CD4-positive, alpha-beta T cell treated with Interleukin-4 for 1 hour (primary cell): ENCODE results near the gene RPL18.
A peak's percentile ranks its signal among the peaks of the same experiment; 100 is the strongest.
"Not testable (repeated sequence)": the region's sequence is repeated elsewhere in the genome, so short reads cannot be mapped to it uniquely, and the experiment has no call there.

Experiments used
- DNase-seq, 2 donors: peaks; one replicate each; pipeline ENCODE4 v3.0.0-alpha.2; 2020 to 2022

RPL18 gene

DNA sequence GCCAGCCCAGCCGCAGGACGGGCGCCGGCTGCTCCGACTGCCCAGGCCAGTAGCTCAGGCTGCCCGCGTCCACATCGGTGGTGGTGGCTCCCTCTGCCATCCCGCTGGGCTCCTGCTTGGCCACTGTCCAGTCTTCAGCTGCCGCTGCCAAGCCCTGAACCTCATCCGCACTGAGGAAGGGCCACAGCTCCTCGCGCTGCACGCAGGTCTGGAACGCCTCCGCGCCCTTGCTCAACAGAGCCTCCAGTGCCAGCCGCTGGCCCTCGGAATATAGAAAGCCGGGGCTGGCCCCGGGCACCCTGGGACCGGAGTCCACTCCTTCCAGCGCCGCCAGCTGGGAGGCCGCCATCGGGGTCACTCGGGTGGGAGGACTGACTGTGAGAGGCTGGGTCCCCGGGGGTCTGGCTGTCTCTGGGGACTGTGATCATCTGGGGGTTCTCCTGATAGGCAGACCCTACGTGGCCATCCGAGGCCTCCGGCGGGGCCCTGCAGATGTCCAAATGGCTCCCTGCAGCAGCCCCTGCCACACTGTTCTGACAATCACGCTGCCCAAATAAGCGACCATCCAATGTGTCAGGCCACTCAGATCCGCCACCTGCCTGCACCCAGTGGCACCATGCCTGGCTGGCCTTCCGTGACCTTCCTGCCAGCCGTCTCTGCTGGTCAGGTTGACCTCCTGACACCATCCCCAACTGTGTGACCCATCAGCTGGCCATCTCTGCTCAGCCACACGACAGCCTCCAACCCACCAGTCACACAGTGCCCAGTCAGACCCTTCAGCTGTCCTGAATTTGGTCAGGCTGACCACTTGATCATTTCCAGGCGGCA is 5.7 kb downstream of the RPL18 start:
- no peak for DNase-seq

DNA sequence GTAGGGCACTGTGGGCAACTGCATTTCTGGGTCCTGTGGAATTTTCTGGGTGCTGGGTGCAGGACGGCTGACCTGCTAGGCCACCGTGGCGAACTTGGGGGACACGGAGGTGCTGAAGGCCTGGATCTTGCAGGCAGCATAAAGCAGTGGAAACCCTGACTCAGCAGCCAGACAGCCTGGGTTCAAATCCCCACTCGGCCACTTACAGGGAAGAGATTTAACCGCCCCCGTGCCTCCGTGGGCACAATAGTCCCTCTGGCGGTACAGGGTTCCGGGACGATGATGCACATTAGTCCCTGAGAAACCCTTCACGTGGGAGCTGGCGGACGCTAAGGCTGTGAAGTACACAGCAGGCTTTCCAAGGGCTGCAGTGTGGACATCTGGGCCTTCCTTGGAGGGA is 7.1 kb downstream of the RPL18 start:
- no peak for DNase-seq

DNA sequence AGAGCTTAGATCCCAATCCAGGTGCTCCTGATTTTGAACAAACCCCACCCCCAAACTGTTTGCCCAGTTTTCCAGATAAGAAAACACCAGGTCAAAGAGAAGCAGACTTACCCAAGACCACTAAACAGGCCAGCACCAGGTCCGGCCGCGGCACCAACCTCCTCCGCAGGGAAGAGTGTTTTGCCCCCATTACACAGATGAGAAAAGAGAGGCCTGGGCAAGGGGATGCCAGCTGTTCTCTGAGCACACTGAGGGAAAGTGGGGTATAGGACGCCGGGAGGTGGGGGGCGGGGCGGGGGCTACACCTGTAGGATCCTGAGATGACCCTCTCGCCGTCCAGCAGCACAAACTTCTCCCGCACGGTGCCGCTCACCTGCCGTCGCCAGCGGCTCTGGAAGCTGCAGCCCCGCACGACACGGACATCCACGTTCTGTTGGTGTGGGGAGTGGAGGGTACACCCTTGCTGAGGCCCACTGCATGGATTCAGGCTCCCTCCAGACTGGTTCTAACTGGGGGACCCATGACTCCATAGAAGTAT is 9.3 kb downstream of the RPL18 start:
- no peak for DNase-seq

DNA sequence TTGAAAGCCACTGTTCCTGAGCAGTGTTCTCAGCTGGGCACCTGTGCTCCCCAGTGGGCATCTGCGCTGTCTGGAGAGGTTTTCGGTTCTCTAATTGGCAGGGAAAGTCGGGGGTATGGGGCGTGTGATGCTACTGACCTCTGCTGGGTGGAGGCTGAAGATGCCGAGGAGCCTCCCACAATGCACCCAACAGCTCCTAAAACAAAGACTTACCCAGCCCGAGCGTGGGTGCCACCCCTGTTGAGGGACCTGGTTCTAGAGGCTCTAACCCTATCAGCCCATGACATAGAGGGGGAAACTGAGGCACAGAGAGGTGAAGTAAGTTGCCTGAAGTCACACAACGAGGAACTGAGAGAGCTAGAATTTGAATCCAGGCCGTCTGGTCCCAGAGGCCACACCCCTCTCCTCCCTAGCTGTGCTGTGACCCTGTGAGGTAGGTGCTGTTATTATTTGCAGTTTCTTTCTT is 10.1 kb downstream of the RPL18 start:
- peak; percentile 72 to 73 for DNase-seq

DNA sequence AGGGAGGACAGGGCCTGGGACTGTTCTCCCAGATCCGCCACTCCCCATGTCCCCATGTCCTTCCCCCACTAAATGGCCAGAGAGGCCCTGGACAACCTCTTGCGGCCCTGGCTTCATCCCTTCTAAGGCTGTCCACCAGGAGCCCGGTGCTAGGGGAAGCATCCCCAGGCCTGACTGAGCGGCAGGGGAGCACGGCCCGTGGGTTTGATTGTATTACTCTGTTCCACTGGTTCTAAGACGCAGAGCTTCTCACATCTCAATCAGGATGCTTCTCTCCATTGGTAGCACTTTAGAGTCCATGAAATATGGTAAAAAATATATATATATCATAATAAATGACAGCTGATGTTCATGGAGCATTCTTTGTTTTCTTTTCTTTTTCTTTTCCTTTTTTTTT is 11.6 kb downstream of the RPL18 start:
- DNase-seq = no peak

DNA sequence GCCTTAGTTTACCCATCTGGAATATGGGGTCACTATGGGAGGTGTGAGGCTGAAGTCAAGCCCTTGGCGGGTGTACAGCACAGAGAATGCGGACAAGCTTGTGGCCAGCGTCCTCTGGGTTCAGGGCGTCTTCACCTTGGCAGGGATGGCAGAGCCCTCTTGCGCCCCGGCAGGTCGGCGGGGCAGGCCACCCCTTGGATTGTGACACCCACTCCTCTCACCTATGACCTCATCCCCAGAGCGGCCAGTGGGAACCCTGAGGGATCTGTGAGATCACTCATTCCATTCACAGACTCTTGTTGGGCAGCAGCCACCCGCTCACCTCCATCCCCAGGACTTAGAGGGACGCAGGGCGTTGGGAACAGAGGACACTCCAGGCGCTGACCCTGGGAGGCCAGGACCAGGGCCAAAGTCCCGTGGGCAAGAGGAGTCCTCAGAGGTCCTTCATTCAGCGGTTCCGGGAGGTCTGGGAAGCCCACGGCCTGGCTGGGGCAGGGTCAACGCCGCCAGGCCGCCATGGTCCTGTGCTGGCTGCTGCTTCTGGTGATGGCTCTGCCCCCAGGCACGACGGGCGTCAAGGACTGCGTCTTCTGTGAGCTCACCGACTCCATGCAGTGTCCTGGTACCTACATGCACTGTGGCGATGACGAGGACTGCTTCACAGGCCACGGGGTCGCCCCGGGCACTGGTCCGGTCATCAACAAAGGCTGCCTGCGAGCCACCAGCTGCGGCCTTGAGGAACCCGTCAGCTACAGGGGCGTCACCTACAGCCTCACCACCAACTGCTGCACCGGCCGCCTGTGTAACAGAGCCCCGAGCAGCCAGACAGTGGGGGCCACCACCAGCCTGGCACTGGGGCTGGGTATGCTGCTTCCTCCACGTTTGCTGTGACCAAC is 12.3 kb downstream of the RPL18 start, which contains the start of gene SPACA4:
Gene SPACA4 (plus strand): TSS at position 280 of the 896 bp plus-strand sequence. CDS start 237 bp downstream, at position 517.
- no peak for DNase-seq

DNA sequence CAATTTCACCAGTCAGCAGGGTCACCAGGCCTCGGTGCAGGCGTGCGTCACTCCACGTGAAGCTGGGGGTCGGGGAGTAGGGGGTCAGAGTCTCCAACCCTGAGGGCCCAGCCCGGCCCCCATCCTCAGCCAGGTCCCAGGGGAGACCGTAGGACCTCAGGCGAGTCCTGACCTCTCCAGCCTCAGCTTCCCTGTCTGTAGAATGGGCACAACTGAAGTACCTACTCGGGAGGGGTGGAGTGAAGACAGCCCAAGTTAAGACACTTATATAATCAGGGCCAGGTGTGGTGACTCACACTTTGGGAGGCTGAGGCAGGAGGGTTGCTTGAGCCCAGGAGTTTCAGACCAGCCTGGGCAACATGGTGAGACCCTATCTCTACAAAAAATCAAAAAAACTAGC is 15.1 kb downstream of the RPL18 start:
- no peak for DNase-seq

DNA sequence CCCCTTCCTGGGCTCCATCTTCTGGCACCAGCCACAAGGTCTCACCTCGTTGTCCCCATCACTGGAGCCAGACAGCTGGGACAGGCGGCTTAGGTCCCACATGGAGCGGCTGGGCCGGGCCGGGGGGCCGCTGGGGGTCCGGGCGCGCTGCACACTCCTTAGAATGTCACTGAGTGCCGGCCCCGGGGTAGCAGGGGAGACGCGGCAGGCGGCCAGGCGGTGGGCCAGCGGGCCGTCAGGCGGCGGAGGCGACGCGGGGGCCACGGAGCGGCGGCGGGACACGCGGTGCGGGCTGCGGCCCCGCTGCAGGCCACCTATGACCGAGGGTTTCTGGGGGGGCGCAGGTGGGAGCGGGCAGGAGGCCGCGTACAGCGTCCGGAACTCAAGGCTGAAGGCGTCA is 15.5 kb downstream of the RPL18 start:
- no peak for DNase-seq

DNA sequence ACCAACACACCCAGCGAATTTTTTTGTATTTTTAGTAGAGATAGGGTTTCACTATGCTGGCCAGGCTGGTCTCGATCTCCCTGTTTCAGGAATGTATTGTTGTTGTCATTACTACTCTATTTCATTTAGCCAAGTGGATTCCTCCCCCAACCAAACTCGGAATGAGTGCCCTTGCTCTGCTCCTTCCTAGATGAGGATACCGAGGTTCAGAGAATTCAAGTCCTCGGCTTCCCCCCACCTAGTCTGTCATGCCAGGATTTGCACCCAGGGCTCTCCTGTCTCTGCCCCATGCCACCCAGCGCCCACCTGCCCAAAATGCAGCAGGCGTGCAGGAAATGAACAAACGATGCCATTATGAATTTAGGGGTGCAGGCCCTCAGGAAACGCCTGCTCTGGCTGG is 16.0 kb downstream of the RPL18 start:
- DNase-seq = no peak

DNA sequence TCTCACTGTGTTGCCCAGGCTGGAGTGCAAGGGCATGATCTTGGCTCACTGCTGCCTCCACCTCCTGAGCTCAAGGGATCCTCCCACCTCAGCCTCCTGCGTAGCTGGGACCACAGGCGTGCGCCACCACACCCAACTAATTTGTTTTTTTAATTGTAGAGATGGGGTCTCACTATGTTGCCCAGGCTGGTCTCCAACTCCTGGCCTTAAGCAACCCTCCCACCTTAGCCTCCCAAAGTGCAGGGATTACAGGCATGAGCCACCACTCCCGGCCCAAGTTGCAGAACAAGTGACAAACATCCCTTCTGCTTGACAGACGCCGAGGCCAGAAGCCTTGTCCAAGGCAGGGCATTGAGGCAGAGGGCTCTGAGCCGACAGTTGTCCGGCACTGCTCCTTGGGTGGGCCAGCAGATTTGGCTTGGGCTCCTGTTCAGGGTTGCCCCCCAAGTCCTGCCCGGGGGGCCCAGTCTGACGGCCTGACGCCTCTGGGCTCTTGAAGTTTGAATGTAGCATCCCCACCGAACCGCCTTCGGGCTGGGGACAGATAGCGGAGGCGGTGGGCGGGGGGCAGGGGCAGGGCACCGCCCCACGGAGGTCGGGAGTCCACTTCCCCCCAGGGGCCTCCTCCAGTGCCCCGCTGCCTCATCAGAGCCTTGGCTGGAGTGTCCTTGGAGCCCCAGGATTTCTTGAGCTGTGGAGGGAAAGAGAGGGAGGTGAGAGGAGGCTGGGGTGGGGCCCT is 18.1 kb downstream of the RPL18 start:
- DNase-seq = no peak

DNA sequence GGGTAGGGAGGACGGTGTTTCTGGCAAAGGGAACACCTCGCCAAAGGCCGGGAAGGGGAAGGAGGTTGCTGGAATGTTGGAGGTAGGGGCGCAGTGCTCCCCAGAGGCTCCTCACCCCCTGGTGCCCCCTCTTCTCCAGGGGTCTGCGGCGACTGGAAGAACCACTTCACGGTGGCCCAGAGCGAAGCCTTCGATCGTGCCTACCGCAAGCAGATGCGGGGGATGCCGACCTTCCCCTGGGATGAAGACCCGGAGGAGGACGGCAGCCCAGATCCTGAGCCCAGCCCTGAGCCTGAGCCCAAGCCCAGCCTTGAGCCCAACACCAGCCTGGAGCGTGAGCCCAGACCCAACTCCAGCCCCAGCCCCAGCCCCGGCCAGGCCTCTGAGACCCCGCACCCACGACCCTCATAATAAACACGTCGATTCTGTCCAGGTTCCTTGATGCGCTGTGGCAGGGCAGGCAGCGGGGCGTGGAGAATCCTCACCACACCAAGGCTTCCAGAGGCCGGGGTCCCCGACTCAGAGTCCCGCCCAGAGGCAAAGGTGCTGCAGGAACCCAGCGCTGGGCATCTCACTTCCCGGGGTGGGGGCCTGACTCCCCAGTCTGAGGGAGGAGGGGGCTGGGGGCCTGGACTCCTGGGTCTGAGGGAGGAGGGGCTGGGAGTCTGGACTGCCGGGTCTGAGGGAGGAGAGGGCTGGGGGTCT is 19.8 kb downstream of the RPL18 start:
- DNase-seq = no peak

DNA sequence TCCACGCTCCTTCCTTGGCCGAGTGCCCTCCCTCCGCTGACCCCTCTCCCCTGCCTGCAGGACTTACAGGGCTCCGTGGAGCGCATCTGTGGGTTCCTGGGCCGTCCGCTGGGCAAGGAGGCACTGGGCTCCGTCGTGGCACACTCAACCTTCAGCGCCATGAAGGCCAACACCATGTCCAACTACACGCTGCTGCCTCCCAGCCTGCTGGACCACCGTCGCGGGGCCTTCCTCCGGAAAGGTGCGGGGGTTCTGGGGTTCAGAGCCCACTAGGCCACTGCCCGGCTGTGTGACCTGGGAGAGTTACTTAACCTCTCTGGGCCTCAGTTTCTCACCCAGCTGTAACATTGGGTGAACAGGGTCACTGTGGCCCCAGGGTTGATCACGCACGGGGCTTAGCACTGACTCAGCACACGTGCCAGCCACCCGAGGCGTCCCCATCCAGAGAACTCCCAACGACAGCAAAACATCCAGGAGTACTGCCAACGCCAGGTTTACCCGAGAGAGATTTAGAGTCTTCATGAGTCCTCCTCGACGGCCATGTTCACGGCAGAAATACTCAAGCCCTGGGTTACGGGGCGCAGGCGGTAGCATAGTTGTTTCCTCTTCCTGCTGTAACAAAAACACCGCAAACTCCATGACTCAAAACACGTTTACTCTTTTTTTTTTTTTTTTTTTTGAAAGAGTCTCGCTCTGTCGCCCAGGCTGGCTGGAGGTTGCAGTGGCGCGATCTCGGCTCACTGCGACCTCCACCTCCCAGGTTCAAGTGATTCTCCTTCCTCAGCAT is 22.1 kb downstream of the RPL18 start:
- DNase-seq = peak; percentile 47 to 68

DNA sequence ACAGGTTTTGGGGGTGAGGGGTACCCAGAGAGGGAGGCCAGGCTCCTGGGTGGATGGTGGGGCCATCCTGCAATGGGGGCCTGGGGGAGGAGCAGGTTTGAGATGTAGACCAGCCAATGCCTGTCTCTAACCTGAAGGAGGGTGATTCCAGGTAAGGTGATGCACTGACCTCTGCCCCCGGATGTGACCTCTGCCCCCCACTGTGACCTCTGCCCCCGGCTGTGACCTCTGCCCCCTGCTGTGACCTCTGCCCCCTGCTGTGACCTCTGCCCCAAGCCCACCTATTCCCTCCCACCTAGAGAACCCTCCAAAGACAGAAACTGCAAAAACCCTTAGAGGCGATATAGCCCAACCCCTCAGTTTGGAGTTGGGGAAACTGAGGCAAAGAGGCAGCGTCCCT is 22.7 kb downstream of the RPL18 start:
- no peak for DNase-seq

DNA sequence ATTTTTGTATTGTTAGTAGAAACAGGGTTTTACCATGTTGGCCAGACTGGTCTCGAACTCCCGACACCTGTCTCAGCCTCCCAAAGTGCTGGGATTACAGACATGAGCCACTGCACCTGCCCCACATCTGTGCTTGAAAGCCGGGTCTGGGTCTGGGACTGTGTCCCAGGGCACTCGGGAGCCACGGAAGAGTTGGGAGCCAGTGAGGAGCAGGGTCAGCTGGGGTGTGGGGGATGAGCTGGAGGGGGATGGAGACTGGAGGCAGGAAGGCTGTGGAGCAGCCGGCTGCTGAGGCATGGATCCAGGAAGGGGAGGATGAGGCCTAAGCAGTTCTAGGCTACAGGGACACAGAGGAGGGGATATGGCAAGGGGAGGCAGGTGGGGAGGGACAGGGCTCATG is 23.1 kb downstream of the RPL18 start:
- no peak for DNase-seq

DNA sequence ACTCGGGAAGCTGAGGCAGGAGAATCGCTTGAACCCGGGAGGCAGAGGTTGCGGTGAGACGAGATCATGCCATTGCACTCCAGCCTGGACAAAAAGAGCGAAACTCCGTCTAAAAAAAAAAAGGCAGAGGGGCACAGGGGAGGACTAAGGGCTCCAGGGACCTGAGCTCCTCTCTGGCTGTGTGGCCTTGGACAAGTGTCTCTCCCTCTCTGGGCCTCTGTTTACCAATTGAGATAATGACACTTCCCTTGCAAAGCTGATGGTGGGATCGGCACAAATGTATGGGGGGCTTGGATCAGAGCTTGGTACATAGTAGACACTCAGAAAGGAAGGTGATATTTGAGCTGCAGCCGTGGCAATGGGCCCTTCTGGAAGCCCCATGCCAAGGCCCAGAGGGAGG is 23.8 kb downstream of the RPL18 start:
- no peak for DNase-seq

DNA sequence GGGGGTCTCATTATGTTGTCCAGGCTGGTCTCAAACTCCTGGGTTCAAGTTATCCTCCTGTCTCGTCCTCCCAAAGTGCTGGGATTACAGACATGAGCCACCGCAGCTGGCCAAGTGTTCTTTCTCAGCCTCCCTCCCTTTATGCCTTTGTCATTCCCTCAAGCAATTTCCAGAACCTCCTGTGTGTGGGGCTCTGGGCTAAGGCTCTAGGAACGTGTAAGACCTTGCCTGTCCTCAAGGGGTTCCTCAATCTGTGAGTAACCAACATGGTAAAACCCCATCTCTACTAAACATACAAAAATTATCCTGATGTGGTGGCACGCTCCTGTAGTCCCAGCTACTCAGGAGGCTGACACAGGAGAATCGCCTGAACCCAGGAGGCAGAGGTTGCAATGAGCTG is 28.0 kb downstream of the RPL18 start:
- no peak for DNase-seq

DNA sequence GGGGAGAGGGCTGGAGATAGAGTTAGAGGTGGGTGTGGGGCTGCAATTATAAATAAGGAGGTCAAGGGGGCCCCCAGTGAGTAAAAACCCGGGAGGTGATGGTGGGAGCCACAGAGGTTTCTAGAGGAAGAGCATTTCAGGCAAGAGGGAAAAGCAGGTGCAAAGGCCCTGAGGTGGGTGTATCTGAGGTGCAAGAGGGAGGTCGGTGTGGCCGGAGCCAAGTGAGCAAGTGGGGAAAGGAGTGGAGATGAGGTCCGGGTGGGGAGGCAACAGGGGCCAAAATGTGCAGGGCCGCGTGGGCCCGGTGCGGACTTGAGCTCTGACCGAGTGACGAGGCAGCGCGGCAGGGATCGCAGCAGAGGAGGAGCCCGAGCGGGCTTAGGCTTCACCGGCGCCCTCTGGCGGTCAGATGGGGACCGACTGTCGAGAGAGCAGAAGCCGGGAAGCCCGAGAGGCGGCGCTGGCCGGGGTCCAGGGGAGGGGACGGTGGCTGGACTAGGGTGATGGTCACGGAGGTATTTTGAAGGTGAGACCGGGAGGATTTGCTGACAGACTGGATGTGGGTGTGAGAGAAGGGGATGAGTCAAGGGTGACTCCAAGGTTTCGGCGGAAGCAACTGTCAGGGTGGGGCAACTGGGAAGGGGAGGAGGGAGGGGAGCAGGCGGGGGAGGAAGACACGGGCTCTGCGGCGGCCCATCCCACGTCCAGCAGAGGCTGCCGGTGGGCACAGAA is 30.1 kb downstream of the RPL18 start:
- DNase-seq = peak; percentile 83 to 84

DNA sequence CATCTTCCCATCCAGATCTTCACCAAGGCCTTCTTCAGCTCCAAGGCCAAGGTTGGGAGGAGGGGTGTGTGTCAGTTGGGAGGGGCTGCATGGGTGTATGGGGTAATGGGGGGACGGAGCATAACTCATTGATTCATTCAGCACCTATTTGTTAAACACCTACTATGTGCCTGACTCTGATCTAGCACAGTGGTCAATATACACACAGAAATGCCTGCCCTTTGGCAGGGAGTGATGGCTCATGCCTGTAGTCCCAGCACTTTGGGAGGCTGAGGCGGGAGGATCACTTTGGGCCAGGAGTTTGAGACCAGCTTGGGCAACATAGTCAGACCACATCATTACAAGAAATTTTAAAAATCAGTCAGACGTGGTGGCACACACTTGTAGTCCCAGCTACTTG is 31.6 kb downstream of the RPL18 start:
- no peak for DNase-seq

DNA sequence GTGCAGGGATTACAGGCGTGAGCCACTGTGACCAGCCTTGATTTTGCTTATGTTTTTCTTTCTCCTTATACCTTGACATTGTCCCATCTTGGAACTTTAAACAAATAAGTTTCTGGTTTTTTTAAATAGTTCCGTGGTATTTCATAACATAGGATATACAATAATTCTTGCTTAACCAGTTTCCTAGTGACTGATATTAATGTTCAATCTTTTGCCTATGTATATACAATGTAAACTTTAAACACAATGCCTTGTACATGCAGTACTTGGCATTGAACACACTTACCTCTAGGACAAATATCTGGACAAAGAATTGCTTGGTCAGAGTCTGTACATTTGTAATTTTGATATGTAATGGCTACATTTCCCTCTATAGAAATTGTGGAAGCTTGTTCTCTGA is 36.8 kb downstream of the RPL18 start:
- no peak for DNase-seq

DNA sequence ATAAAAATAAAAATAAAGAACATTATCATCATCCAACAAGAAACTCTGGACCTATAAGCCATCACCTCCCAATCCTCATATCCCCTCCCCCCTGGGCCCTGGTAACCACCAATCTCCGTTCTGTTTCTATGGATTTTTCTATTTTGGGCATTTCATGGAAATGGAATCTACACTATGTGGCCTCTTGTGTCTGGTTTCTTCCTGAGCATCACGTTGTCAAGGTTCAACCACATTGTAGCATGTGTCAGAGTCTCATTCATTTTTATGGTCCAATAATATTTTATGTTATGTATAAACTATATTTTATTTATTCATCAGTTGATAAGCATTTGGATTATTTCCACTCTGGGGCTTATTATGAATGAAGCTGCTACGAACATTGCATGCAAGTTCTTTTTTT is 40.1 kb downstream of the RPL18 start:
- DNase-seq = no peak

DNA sequence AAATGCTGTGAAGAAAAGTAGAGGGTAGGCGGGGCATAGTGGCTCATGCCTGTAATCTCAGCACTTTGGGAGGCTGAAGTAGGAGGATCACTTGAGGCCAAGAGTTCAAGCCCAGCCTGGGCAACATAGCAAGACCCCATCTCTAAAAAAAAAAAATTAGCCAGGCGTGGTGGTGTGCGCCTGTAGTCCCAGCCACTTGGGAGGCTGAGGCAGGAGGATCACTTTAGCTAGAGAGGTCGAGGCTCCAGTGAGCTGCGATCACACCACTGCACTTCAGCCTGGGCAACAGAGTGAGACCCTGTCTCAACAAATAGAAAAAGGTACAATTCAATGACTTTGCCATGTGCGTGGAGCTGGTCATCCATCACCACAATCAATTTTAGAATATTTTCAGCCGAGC is 41.1 kb downstream of the RPL18 start:
- not testable (repeated sequence) for DNase-seq
